Osteoblast (primary cell): ENCODE data around the gene ITPKC. TPM values are rescaled to one million over a fixed set of nuclear protein-coding genes. Genes with fewer than 3 reads are reported as not detected.

Source experiments
- DNase-seq: peaks from one replicate; pipeline ENCODE4 v3.0.0; 2011; ENCODE audit warnings: low spot score, mixed read lengths; ENCODE audit not compliant: insufficient read length; ENCODE audit errors: missing footprints
- H2AFZ ChIP-seq: 2 replicates; pipeline ENCODE4 v1.6.0; 2011; ENCODE audit warnings: mild to moderate bottlenecking, low read length
- H3K27ac ChIP-seq: 2 replicates; pipeline ENCODE4 v1.5.1; 2011; ENCODE audit warnings: mild to moderate bottlenecking, low read depth, low read length, moderate library complexity
- H3K27me3 ChIP-seq: 2 replicates; pipeline ENCODE4 v1.6.0; 2012; ENCODE audit warnings: mild to moderate bottlenecking, control low read depth, inconsistent platforms, low read length, moderate library complexity; ENCODE audit not compliant: insufficient read depth
- H3K36me3 ChIP-seq: 2 replicates; pipeline ENCODE4 v1.5.1; 2011; ENCODE audit warnings: mild to moderate bottlenecking, low read length, control low read depth, moderate library complexity; ENCODE audit not compliant: insufficient read depth
- H3K4me1 ChIP-seq: 2 replicates; pipeline ENCODE4 v1.5.1; 2011; ENCODE audit warnings: mild to moderate bottlenecking, low read length, control low read depth, moderate library complexity; ENCODE audit not compliant: insufficient read depth
- H3K4me2 ChIP-seq: 2 replicates; pipeline ENCODE4 v1.6.0; 2011; ENCODE audit warnings: mild to moderate bottlenecking, low read length; ENCODE audit not compliant: insufficient read depth
- H3K4me3 ChIP-seq: fragments of 200-600 bp; sonication (generic); 3 replicates; pipeline ENCODE4 v1.5.1; 2012; ENCODE audit warnings: mild to moderate bottlenecking, low read length, inconsistent platforms; ENCODE audit not compliant: insufficient read depth
- H3K79me2 ChIP-seq: 2 replicates; pipeline ENCODE4 v1.6.0; 2012; ENCODE audit warnings: mild to moderate bottlenecking, low read length, control low read depth, inconsistent platforms; ENCODE audit not compliant: insufficient read depth
- H3K9me3 ChIP-seq: 2 replicates; pipeline ENCODE4 v1.5.1; 2011; ENCODE audit warnings: low read depth, low read length, control low read depth
- H4K20me1 ChIP-seq: 2 replicates; pipeline ENCODE4 v1.6.0; 2012; ENCODE audit warnings: mild to moderate bottlenecking, low read length, control low read depth; ENCODE audit not compliant: insufficient read depth
- CTCF ChIP-seq: IDR thresholded peaks from 2 replicates; pipeline ENCODE4 v1.5.1; 2011; ENCODE audit warnings: mild to moderate bottlenecking, low read depth, low read length, moderate library complexity; ENCODE audit errors: extremely low read depth
- total RNA-seq: library from RNA; depleted of rRNA; stranded (reverse); fragments of >200 nt; gene quantifications from 2 replicates; pipeline ENCODE4 v1.2.3, GENCODE V29; 2012

Gene ITPKC
- total RNA-seq, 1 donor, result 9.8 TPM

DNA sequence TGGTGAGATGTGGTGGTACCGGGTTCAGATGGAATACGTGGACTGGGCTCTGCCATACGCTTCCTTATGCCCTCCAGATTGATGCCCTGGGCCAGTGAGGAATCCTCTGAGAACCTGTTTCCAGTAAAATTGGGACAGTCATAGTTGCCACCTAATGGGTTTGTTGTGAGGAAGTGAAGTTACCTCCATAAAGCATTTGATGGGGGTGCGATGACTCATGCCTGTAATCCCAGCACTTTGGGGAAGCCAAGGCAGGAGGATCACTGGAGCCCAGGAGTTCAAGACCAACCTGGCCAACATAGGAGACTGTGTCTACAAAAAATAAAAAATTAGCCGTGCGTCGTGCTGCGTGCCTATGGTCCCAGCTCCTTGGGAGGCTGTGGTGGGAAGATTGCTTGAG, 38.9 kb downstream of the ITPKC start:
- no peak overlapping the region for H3K4me2 ChIP-seq
- H4K20me1 ChIP-seq, result peaks cover 27% of the 10 kb centered on the region
- peaks cover 71% of the 10 kb centered on the region for H3K79me2 ChIP-seq
- H3K4me3 ChIP-seq, result no peak overlapping the region
- no peak overlapping the region for H2AFZ ChIP-seq
- no peaks in the 10 kb centered on the region for H3K27me3 ChIP-seq
- peaks cover 44% of the 10 kb centered on the region for H3K36me3 ChIP-seq
- H3K9me3 ChIP-seq, result no peaks in the 10 kb centered on the region
- DNase-seq, result peak; percentile 23
- H3K4me1 ChIP-seq, result peaks cover 13% of the 10 kb centered on the region
- TF ChIP-seq CTCF, result no peak
- H3K27ac ChIP-seq, result no peak overlapping the region

DNA sequence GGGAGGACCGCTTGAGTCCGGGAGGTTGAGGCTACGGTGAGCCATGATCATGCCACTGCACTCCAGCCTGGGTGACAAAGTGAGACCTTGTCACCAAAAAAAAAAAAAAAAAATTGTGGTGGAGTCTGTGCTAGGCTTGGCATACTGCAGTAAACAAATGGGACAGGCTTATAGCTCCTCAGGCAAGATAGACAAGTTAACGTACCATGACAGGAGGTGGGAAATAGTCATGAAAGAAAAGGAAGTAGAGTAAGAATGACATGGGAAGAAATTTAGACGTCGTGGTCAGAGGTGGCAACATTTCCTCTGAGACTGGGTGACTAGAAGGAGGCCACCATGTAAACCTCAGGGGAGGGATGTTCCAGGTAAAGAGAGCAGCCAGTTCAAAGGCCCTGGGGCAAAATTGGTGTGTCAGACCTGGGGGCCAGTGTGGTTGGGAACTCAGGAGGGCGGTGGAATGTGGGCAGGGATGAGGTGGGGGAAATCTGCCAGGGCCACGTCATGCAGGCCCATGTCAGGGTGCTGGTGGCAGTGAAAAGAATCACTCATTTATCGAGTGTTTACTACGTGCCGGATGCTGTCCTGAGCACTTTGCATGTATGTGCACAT, 39.7 kb downstream of the ITPKC start:
- H3K4me2 ChIP-seq, result no peak overlapping the region
- no peak overlapping the region for H3K27ac ChIP-seq
- DNase-seq, result no peak
- H3K4me3 ChIP-seq, result no peak overlapping the region
- H2AFZ ChIP-seq, result no peak overlapping the region
- H3K4me1 ChIP-seq, result peaks cover 13% of the 10 kb centered on the region
- TF ChIP-seq CTCF, result no peak
- H3K36me3 ChIP-seq, result peaks cover 51% of the 10 kb centered on the region
- H3K27me3 ChIP-seq, result no peaks in the 10 kb centered on the region
- H4K20me1 ChIP-seq, result peaks cover 27% of the 10 kb centered on the region
- H3K9me3 ChIP-seq, result no peaks in the 10 kb centered on the region
- peaks cover 66% of the 10 kb centered on the region for H3K79me2 ChIP-seq

- H3K9me3 ChIP-seq, result no peaks in the 10 kb centered on the region
- no peak overlapping the region for H3K4me2 ChIP-seq
- no peak overlapping the region for H3K4me3 ChIP-seq
- no peak overlapping the region for H3K27ac ChIP-seq
- peaks cover 6% of the 10 kb centered on the region for H3K4me1 ChIP-seq
- H3K79me2 ChIP-seq, result peaks cover 49% of the 10 kb centered on the region
- H4K20me1 ChIP-seq, result peaks cover 27% of the 10 kb centered on the region
- no peaks in the 10 kb centered on the region for H3K27me3 ChIP-seq
- no peak overlapping the region for H2AFZ ChIP-seq
- H3K36me3 ChIP-seq, result peaks cover 70% of the 10 kb centered on the region
- no peak for TF ChIP-seq CTCF
- no peak for DNase-seq
Measured at GRCh38 chr19:40758491-40758890, 41.6 kb downstream of the ITPKC start.

DNA sequence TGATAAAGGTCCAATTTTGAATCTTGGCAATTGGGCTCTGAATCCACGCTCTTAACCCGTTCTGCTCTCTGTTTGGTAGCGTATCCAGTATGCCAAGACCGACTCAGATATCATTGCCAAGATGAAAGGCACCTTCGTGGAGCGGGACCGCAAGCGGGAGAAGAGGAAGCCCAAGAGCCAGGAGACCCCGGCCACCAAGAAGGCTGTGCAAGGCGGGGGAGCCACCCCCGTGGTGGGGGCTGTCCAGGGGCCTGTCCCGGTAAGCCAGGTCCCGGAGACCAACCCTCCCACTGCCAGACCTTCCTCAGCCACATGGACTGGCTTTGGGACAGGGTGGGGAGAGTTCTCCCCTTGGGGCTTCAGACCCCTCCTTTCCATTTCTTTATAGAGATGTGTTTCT, 42.4 kb downstream of the ITPKC start:
- H3K27ac ChIP-seq, result no peak overlapping the region
- H3K36me3 ChIP-seq, result peaks cover 75% of the 10 kb centered on the region
- H2AFZ ChIP-seq, result no peak overlapping the region
- TF ChIP-seq CTCF, result no peak
- no peak overlapping the region for H3K4me3 ChIP-seq
- H3K4me2 ChIP-seq, result no peak overlapping the region
- H3K9me3 ChIP-seq, result no peaks in the 10 kb centered on the region
- H3K27me3 ChIP-seq, result no peaks in the 10 kb centered on the region
- peaks cover 25% of the 10 kb centered on the region for H4K20me1 ChIP-seq
- H3K4me1 ChIP-seq, result peaks cover 4% of the 10 kb centered on the region
- DNase-seq, result no peak
- H3K79me2 ChIP-seq, result peaks cover 42% of the 10 kb centered on the region
